Measurements from ENCODE around the gene SPPL2C. TPM values are rescaled to one million over a fixed set of nuclear protein-coding genes. Genes with fewer than 3 reads are reported as not detected.
A peak's percentile ranks its signal among the peaks of the same experiment; 100 is the strongest.

The SPPL2C gene
- total and polyA plus RNA-seq, 2 of the 13 experiments (the other 11 are each of a cell fraction or from before 2014, with no cell fraction given), result not detected

DNA sequence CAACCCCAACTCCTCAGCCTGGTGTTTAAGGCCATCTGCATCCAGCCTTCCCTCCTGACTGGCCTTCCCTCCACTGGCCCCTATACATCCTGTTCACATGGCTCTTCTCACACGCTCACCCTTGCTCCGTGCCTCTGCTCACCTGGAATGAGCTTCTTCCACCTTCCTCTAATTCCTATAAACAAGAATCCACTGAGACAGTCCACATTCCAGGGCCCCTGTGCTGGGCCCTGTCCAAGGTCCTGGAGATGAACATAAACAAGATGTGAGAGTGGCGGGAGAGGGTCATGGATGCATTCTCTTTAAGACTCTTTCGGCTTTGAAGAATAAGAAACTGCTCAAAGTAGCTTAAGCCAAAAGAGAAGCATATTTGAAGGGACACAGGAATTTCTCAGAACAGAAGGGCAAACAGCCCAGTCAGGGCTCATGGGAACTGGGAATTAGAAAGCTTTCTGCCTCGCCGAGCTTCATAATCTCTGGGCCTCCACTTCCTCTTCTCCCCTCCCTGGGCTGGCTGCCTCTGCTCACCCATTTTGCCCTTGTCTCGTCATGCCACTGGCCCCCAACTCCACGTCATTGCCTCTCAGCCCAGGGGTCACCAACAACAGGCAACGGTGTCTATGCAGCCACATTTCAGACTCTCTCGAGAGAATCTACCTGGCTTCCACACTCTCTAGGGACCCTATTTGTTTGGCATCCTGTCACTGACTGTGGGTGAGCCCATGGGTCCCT lies 13.5 kb downstream of the SPPL2C start (continued):
- TF ChIP-seq HMGXB3 (CRISPR knock-in tag; IDR thresholded peaks at IDR 0.05; ENCODE audit: borderline replicate concordance) (peak; percentile 89), HDAC2 (CRISPR knock-in tag; IDR thresholded peaks at IDR 0.05) (peak; percentile 80), TEAD3 (CRISPR knock-in tag; optimal IDR thresholded peaks at IDR 0.05; ENCODE audit: borderline replicate concordance) (peak; percentile 98), HMGA1 (CRISPR knock-in tag; conservative IDR thresholded peaks at IDR 0.05) (no peak), ZNF589 (CRISPR knock-in tag; conservative IDR thresholded peaks at IDR 0.05) (peak; percentile 63; the same call in 1 of the 2 replicates), MIER2 (CRISPR knock-in tag; IDR thresholded peaks at IDR 0.05) (peak; percentile 99), MYNN (CRISPR knock-in tag; IDR thresholded peaks at IDR 0.05; ENCODE audit: low read depth) (peak; percentile 43; the same call in 1 of the 2 replicates), ZNF552 (CRISPR knock-in tag; IDR thresholded peaks at IDR 0.05; ENCODE audit: borderline replicate concordance) (no peak), FOXJ3 (CRISPR knock-in tag; IDR thresholded peaks at IDR 0.05; ENCODE audit: borderline replicate concordance) (peak; percentile 29; the same call in 1 of the 2 replicates), ZNF563 (CRISPR knock-in tag; IDR thresholded peaks at IDR 0.05) (peak; percentile 63; the same call in 1 of the 2 replicates), HINFP (CRISPR knock-in tag; IDR thresholded peaks at IDR 0.05; ENCODE audit: low read depth) (peak; percentile 50; the same call in 1 of the 2 replicates), ZNF546 (CRISPR knock-in tag; conservative IDR thresholded peaks at IDR 0.05) (no peak), KMT2B (CRISPR knock-in tag; IDR thresholded peaks at IDR 0.05) (peak; percentile 68), ZNF672 (CRISPR knock-in tag; IDR thresholded peaks at IDR 0.05) (no peak), TBX3 (IDR thresholded peaks at IDR 0.05; ENCODE audit: borderline replicate concordance) (no peak), TGIF2 (CRISPR knock-in tag; IDR thresholded peaks at IDR 0.05) (peak; percentile 79), ZNF367 (CRISPR knock-in tag; IDR thresholded peaks at IDR 0.05; ENCODE audit: borderline replicate concordance) (no peak), SMC3 (IDR thresholded peaks at IDR 0.05; ENCODE audit: low read length) (no peak), EEA1 (CRISPR knock-in tag; IDR thresholded peaks at IDR 0.05; ENCODE audit: borderline replicate concordance) (no peak), MEF2D (CRISPR knock-in tag; IDR thresholded peaks at IDR 0.05) (peak; percentile 70; the same call in 1 of the 2 replicates), HCFC1 (IDR thresholded peaks at IDR 0.05; ENCODE audit: low read depth, low read length) (no peak), BCL6 (CRISPR knock-in tag; IDR thresholded peaks at IDR 0.05) (peak; percentile 58; the same call in 1 of the 2 replicates)
- TF ChIP-seq, protein P1, sequence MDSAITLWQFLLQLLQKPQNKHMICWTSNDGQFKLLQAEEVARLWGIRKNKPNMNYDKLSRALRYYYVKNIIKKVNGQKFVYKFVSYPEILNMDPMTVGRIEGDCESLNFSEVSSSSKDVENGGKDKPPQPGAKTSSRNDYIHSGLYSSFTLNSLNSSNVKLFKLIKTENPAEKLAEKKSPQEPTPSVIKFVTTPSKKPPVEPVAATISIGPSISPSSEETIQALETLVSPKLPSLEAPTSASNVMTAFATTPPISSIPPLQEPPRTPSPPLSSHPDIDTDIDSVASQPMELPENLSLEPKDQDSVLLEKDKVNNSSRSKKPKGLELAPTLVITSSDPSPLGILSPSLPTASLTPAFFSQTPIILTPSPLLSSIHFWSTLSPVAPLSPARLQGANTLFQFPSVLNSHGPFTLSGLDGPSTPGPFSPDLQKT (CRISPR knock-in tag; IDR thresholded peaks at IDR 0.05; ENCODE audit: borderline replicate concordance), result no peak
- TF ChIP-seq, protein P2, sequence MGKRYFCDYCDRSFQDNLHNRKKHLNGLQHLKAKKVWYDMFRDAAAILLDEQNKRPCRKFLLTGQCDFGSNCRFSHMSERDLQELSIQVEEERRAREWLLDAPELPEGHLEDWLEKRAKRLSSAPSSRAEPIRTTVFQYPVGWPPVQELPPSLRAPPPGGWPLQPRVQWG (CRISPR knock-in tag; IDR thresholded peaks at IDR 0.05; ENCODE audit: borderline replicate concordance, low read depth), result no peak

Data from HepG2 (cell line).